OCI-M1 (cell line): ENCODE results near the gene LDB2.

Experiments
- DNase-seq: peaks from one replicate; lab custom pipeline; 2025; lab: John Stamatoyannopoulos, UW

Gene LDB2

DNA sequence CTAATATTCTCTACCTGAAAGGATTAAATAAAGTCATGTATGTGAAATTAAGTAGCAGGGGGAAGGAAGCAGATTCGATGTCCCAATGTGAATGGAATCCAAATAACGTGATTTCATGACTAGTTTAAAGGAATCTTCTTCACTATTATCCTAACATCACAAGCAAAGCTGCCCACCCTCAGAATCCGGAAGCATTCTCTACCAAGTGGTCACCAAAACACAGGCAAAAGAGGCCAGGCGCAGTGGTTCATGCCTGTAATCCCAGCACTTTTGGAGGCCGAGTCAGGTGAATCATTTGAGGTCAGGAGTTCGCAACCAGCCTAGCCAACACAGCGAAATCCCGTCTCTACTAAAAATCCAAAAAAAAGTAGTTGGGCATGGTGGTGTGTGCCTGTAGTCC is 212.9 kb downstream of the LDB2 start:
- no peak for DNase-seq

DNA sequence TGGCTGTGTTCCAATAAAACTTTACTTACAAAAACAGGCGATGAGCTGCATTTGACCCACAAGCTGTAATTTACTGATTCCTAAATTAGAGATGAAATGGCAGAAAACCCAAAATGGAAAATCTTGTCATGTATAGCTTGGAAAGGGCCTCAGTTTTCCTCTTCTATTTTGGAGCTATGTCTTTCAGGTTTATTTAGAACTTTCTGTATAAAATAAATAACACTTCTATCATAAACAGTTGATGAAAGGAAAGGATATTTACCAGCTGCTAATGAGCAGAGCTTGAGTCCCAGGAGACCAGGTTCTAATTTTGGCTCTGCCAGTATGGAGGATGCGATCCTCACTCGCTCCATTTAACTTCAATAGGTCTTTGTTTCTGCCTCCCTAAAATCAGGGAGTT is 213.5 kb downstream of the LDB2 start:
- DNase-seq: no peak

DNA sequence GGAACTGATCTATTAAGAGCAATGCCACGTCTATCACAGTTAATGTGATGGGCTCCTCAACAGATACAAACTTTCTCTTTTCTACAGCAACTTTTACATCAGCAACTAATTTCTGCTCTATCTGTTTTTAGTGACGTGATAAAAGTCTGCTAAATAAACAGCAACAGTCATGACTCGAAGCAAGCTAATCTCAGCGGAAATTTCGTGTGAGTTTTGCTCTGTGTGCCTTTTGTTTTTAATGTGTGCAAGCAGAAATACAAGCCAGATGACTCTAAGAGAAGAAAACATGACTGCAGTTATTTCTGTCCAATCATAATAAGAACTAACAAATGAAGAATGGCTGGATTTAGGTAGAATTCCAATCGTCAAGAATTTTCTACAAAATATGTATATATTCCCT is 214.3 kb downstream of the LDB2 start:
- no peak for DNase-seq

DNA sequence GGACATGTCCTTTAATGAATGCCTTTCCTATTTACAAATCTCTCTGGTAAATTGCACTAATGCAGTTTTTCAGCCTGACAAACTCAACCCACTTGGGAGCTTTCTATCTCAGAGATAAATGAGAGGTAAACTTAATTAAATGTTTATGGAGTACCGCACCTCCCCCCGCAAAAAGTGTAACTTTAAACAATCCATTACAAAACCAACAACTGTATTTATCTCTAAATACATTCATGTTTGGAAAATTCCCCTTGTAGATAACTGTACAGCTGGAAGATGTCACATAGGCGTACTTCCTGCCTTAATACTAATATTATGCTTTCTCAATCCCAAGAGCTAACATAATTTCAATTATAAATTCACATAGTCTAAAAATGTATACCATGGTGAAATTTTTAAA is 215.5 kb downstream of the LDB2 start:
- no peak for DNase-seq

DNA sequence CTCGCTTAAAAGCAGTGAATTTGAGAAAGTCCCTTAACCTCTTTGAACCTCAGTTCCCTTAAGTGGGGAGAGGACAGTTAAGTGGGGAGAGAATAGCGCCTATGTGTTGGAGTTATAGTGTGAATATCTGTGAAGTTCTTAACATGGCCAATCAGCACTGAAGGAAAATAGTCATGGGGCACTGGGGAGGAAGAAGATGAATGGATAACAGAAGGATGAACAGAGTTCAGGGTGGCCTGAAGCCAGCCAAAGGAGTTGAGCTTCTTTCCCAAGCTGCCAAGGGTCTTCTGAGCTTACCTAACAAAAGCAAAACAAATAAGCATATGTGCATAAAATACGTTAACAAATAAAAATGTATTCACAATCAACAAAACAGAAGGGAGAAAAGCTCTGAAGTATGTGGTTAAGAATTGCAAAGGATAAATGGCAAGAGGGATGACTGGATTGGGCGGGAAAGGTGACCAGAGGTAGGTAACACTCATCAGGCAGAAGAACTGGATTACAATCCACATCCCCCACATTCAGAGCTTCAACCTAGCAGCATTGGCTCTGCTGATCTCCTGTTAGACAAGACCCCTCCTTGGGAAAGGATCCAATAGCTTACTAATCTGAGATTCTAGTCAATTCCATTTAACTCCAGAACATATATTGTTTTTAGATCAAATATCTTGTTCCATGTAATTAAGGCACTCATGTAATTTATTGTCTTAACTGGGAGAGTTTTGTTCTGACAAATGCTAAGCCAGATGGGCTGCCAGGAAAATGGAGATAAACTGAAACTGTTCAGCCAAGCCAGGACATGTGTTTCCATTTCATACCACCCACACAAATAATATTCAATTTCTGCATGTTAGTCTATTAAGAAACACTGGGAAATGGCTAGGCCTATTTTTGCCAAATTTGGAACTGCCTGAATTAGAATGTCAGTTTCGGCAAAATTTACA is 221.2 kb downstream of the LDB2 start:
- DNase-seq: no peak

DNA sequence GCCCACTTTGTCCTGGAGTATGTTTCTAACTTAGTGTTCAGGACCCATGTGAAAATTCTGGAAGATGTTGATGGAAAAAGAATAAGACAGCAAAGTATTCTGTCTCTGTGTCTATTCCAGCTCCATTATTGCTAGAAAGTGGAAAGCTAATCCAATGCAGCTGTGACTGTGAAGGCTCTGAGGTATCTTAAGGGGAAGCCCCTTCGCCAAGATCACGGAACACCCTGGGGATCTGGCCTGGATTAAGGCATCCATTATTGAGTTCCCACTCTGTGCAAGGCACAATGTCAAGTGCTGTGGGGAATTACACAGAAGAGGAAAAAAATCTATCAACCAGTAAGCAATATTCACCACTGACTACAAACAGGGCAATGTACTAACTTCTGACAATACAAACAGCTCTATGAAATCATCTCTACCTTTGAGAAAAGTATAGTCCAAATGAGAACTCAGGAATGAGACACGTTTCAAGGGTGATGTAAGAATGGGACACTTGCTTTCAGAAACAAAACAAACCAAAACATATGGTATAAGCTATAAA is 222.1 kb downstream of the LDB2 start:
- DNase-seq: no peak

DNA sequence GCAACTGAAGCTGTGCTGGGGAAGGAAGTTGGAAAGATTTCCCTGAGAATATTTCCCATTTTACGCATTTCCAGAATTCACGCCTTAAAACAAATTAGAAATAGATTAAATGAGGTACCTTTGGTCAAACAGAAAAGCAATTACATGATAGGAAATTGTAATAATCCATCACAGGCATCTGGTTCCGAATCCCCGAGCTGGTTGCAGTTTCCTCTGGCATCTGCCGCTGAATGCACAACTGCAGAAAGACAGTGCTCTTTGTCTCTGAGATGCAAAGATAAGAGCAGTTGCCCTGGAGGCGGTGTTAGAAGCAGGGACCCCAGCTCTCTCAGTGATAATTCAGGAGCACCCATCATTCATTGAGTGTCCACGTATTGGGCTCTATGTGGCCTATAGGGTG is 224.4 kb downstream of the LDB2 start:
- no peak for DNase-seq

DNA sequence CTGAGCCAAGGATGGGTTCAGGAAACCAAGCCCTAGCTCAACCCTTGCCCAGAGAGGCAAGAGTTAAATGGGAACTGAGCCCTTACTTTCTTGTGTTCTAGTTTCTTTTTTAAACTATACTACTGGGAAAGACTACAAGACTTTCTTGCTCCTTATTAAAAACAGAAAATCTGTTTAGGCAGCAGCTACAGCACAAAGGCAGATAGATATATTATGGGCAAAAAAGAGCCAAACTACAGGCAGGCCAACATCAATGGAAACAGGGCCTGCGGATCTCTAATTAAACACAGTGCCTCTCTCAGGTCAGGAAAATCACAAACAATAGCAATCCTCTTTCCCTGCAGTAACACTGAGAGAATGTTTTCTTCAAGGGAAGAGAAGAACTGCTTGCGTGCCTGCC is 226.0 kb downstream of the LDB2 start:
- no peak for DNase-seq

DNA sequence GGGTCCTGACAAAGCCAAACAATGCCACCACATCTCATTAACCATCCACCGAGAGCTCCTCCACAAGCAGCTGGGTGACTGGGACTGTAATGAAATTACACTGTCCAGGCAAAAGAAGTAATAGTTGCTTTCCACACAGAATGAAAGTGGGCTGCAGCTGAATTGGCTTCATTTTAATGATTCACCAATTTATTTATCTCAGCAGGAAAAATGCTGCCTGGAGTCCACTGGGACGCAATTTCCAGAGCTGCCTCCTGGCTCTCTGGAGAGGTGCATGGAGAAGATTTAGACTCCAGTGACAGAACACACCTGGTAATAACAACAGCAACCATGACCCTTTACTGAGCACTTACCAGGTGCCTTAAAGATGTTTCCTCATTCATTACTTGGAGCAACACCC is 226.7 kb downstream of the LDB2 start:
- DNase-seq: no peak

DNA sequence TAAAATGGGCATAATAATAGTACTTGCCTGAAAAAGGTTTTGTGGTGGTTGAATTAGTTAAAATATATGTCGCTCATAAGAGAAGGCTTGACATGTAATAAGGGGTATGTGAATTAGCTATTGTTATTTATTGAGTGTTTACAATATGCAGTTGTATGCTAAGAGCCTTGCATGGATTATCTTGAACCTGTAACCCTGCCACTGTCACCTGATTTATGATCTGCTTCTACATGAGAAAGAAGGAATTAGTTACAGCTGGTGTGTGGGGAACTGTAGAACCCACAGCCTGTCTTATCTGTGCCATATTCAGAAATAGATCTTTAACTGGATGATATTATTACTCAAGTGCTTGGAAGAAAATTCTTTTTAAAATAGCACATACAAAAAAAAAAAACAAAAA is 227.7 kb downstream of the LDB2 start:
- DNase-seq: no peak

DNA sequence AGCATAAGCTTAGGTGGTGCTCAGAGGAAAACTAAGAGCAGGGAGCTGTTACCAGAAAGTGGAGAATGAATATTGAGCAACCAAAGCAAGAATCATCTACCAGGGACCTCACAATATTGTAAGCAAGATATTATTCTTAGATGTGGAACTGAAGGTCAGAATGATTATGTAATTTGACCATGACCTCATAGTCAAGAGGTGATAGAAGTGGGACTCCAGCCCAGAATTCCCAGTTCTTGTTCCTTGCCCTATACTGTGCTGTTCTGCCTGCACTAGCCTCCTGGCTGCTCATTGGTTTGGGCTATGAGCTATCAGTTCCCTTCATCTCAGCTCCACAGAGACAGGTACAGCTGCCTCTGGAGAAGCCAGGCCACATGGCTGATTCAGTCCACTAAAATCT is 229.4 kb downstream of the LDB2 start:
- DNase-seq: no peak

DNA sequence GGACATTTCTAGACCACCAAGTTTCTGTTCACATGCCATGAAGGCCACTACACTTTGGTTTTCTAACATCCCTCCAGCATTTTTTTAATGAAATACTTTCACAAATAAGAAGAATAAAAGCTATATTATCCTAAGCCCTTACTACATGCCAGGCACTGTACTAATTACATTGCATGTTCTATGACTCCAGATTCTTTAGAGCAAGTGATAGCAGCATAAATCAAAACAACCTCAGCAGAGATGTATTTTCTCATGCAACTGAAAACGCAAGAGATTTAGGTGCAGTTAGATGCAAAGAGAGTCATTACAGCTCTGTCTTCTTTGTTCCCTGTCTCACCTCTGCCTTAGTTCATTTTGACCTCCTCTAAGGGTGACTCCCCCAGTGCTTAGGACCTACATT is 230.0 kb downstream of the LDB2 start:
- no peak for DNase-seq

DNA sequence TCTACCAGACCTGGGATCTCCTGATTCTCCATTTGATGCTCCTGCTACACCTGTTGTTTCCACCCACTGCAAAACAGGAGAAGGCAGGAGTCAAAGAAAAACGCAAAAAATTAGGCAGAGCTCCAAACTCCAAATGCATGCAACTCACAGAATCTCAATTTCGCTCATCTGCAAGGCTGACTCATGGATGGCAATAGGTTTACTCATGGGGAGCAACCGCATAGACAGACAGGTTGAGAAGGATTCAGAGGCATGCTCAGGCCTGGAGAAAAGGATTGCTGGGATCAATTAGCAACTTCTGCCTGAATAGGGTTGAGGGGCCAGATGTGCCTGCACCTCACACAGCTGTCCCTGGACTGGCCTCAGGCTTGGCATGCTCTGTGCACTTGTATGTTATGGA is 231.0 kb downstream of the LDB2 start:
- DNase-seq: no peak

DNA sequence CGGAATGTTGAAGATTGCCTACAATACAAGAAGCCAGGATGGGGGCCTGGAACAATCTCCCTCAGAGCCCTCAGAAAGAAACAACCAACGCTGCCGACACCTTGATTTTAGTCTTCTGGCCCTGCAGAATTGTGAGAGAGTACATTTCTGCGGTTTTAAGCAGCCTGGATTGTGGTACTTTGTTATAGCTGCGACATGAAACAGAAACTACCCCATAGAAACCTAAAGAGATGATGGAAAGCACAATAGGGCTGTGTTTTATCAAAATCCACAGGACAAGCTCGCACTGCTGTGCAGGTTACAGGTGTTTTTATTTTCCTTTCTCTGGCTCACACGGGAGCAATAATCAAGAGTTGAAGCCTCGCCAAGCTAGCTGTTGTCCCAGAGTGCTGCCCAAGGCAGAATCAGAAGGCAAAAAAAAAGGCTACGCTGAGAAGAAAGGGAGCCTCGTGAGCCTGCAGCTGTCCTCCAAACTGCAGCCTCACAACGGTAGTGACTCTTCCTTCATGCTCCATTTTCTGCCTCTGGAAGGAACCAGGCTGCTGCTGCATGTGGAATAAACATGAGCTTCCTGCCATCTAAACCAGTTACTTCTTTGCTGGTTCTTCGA is 232.4 kb downstream of the LDB2 start:
- DNase-seq: no peak

DNA sequence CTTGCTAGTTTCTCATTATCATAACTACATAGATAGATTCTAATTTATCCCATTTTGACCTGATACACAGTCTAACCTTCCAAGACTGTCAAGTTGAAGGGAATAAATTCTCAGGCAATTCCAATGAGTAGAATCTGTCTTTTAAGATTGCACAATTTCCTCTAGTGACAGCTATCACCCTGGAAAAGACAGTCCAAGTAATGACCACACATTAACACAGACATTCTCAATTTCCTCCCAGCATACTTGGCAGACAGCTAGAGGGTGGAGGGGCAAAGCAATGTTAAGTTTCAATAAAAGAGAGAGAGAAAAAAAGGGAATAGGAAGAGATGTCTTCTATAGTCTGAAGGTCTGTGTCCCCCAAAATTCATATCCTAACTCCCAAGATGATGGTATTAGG is 234.7 kb downstream of the LDB2 start:
- DNase-seq: no peak

DNA sequence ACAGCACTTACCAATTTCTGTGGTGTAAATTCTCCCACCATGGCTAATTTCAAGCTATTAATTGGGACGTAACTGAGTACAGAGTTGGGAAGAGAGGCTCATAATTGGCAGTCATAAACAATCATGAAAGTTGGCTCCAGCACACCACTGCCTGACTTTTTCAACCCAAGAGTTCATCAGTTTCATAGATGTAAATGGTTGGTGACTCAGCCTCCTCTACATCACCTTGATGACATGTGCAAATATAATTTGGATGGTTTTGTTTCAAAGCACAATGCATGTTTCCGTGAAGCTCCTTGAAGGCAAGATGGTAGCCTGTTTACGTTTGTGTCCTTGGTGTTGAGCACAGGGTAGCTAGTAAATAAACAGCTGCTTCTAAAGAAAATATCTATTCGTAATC is 235.1 kb downstream of the LDB2 start:
- DNase-seq: no peak

DNA sequence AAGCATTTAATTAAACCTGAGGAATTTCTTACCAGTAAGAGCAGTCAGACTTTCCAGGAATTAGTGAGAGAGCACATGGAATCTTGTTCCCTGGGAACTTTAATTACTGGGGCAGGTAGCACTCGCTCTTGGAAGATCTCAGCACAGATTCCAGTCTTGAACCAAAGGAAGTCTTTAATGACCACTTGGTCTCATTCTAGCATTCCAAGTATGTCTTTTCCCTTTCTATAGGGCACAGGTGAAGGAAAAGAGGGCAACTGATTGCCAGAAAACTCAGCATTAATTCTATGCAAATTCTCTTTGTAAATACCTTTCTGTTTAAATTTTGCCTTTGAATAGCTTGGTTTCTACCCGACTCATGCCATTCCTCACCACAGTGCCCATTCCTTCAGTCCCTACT is 236.6 kb downstream of the LDB2 start:
- no peak for DNase-seq

DNA sequence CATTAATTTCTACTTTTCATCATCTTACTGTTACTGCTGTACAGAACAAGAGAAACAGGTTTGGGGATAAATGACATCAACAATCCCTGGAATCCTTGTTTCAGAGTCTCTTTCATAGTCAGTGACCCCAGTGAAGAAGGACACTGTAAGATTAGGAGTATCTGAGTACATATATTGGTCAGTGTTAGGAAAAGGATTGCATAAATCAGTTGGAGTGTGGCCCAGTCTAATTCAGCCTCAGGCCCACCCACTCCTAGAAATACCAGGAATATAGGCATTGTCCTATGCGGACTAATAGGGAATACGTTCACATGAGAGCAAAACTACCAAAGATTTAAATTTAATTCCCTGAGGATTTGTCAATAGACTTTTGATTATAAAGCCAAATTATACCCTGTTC is 237.8 kb downstream of the LDB2 start:
- DNase-seq: no peak

DNA sequence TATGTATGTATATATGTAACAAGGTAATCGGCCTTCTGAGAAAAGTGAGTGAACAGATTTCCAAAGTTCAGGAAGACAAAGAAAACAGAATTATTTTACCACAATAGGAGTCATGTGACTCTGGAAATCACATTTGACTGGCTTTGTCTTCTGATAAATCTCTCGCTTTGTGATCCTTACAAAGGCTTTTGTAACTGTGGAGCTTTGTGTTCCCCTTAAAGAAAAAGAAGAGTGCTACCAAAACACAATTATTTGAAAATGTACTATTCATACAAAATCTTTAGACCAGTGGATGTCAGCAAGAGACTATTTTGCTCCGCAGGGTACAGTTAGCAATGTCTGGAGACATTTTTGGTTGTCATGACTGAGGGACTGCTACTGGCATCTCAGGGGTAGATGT is 238.8 kb downstream of the LDB2 start:
- DNase-seq: no peak

DNA sequence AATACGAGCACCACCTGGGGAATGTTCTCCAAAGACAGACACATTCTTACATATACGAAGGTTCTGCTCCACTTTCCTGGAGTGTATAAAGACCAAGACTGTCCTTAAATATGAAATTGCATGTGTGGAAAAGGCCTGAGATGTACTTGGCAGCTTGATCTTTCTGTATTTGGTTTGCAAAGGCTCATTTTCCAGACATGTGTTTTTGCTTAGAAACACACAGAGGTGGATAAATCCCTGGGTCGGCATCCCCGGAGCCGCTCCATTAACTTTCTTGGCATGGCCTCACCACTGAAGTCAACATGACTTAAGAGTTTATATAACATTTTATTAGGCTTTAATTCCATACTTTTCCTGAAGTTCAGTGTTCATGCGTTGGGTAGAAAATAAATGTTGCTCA is 239.4 kb downstream of the LDB2 start:
- DNase-seq: no peak

DNA sequence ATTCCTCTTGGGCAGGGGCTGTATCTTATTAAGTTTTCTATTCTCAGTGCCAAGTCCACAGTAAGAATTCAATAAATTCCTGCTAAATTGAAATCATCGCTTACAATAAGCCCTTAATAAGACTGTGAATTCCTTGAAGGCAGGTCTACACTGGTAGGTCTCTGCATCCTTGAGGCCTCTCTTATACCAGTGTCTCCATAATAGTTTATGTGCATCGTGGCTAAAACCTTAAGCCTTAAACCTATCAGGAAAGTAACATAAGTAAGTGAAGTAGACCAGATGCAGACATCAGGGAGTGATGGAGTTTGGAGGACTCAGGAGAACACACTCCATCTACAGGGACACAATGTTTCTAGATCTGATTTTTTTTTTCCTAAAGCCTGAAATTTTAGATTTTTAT is 240.3 kb downstream of the LDB2 start:
- DNase-seq: no peak

DNA sequence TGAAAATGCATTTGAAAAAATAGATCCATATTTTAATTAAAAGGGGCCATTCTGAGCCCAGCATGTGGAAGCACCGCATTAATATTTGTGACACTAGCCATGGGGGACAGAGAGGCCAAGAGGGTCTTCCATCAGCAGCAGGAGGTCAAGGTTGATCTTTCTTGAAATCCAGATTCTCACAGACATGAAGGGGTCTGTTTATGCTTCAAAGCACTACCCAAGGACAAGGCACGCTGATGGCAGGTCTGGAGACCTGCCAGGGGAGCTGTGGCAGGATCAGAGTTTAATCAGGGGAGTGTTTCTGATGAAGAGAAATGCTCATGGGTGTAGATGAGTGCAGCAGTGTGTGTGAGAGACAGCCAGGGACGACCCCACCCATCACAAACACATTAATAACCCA is 243.3 kb downstream of the LDB2 start:
- DNase-seq: no peak

DNA sequence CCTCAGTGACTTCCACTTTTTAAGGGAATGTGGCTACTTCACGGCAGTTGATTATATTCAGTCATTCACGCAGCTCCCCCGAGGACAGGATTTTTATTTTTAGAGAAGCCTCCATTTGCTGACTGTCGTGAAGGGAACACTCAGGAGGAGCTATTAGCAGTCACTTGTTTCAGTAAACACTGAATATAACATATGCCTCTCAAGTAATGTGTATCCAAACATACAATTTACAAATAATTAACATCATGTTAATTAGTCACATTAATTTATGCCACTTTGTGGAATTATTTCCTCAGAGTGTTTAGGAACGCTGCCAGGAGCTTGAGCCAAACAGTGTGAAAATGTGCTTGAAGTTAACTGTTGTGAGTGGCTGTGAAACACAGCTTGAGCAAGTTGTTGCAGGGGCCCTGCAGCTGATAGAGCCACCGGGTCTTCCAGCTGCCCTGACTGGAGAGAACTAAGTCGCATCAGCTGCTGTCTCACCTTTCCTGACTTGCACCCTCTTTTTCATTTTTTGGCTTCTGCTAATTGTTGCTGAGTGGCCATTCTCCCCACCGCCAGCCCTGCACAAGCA is 245.6 kb downstream of the LDB2 start:
- no peak for DNase-seq
